GM23338 (cell line): Measurements from ENCODE around the gene BDP1.

Source experiments
- ZNF114 ChIP-seq: fragments of 250-450 bp; sonication (Bioruptor Pico); IDR thresholded peaks from 2 replicates; pipeline ENCODE4 v1.5.0; 2020; ENCODE audit warnings: mild to moderate bottlenecking, moderate library complexity
- TF ChIP-seq, protein P1 (sequence below), 2 experiments: fragments of 200-600 bp in 1 of 2; sonication (generic) in 1 of 2; conservative IDR thresholded peaks; 2 replicates each; pipeline versions ENCODE4 v1.5.1 to v1.6.1; 2016 to 2017; ENCODE audit warnings: antibody characterized with exemption in 2 of 2, low read depth in 2 of 2, mild to moderate bottlenecking in 2 of 2, moderate library complexity in 1 of 2

DNA sequence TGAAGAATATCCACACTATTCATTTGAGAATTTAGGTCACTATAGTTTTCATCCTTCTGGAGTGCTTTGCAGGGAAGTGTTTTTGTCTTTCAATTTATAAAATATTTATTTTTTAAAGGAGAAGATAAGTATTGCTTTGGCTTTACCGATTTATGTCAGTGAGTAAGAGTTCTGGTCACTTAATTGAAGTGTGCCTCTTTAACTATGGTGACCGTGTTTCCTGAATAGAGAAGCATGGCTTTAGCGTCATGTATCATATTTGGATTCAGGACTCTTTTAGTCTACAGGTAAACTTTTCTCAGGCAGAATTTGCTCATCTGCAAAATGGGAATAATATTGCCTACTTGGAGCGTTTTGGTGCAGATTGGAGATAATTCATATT, 902 bp downstream of the BDP1 start:
- TF ChIP-seq, protein P1, sequence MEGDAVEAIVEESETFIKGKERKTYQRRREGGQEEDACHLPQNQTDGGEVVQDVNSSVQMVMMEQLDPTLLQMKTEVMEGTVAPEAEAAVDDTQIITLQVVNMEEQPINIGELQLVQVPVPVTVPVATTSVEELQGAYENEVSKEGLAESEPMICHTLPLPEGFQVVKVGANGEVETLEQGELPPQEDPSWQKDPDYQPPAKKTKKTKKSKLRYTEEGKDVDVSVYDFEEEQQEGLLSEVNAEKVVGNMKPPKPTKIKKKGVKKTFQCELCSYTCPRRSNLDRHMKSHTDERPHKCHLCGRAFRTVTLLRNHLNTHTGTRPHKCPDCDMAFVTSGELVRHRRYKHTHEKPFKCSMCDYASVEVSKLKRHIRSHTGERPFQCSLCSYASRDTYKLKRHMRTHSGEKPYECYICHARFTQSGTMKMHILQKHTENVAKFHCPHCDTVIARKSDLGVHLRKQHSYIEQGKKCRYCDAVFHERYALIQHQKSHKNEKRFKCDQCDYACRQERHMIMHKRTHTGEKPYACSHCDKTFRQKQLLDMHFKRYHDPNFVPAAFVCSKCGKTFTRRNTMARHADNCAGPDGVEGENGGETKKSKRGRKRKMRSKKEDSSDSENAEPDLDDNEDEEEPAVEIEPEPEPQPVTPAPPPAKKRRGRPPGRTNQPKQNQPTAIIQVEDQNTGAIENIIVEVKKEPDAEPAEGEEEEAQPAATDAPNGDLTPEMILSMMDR (conservative IDR thresholded peaks at IDR 0.05; ENCODE audit: low read depth in 2 of 2) = no peak
- no peak for TF ChIP-seq ZNF114 (CRISPR knock-in tag)
